HG03097 (cell line): ENCODE data around the gene SLC27A4.

ENCODE experiments used
- ATAC-seq: cut with Tn5 transposase; IDR thresholded peaks from one replicate; pipeline ENCODE4 v1.9.1; 2021; ENCODE audit not compliant: unreplicated experiment, low FRiP score

Gene SLC27A4

DNA sequence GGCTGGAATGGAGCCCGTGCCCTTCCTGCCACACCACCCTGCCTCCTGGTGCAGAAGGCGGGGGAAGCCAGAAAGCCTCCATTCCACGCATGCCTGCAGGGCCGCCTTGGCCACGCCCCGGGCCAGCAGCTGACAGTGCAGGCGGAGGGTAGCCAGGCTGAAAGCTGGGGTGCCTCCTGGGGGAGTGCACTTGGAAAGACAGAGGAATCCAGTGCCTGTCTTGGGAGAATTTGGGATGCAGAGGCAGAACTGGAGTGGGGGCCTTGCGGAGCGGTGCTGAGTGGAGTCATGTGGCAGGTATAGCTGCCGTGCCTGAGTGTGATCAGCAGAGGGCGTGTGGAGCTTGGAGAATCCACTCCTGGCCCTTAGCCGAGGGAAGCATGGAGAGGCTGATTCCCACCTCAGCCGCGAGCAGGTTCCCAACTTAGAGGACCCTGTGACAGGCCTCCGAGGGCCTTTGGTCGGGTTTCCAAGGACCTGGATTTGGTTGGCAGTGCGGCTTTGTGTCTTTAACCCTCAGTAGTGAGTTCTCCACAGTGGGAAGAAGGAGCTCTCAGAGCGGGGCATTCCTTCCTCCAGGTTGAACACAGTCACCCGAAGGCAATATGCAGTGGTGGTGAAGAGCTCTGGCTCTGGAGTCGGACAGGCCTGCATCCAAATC, 21.8 kb downstream of the SLC27A4 start:
- ATAC-seq: peak; percentile 60

DNA sequence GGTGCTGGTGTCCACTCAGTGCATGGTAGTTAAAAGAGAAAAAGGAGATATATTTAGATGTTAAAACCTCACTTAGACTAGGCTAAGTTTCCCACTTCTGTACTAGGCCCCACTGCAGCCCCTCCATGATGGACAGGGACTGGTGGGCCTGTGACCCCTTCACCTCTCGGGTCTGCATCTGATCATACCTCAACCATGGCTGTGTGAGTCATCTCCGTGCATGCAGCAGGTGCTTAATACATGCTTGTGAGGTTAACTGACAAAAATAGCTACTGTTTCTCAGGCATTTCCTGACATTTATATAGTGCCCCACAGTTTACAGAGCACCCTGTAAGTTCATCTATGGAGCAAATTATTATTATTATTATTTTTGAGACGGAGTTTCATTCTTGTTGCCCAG, 22.4 kb downstream of the SLC27A4 start:
- ATAC-seq: no peak

DNA sequence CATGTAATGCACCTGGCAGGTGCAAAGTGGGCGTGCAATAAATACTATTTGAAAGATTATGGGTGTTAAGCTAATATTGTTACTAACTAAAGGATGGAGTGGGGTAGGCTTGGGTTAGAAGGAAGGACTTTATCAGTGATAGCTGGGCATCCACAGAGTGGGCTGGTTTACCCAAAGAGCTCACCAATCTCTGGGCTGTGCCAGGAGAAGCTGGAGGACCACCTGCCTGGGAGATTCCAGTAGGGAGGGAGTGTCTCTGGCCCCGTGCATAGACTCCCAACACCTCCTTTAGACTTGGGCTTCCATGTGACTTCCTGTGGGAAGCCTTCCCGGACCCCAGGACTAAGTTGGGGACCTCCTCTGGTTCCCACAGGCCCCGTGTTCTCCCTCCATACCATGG, 25.2 kb downstream of the SLC27A4 start:
- no peak for ATAC-seq

DNA sequence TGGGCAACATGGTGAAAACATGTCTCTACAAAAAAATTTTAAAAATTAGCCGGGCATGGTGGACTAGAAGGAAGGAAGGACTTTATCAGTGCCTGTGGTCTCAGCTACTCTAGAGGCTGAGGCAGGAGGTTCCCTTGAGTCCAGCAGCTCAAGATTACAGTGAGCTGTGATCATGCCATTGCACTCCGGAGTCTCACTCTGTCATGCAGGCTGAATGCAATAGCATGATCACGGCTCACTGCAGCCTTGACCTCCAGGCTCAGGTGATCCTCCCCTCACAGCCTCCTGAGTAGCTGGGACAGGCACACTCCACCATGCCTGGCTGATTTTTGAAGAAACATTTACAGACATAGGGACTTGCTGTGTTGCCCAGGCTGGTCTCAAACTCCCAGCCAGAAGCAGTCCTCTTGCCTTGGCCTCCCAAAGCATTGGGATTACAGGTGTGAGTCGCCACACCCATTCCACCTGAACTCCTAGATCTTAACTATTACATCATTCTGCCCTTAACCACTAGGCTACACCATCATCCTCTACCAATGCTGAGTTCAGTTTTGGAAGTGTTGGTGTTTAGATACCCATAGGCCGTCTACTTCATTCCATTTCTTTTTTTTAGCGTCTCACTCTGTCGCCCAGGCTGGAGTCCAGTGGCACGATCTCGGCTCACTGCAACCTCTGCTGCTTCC, 28.8 kb downstream of the SLC27A4 start:
- no peak for ATAC-seq

DNA sequence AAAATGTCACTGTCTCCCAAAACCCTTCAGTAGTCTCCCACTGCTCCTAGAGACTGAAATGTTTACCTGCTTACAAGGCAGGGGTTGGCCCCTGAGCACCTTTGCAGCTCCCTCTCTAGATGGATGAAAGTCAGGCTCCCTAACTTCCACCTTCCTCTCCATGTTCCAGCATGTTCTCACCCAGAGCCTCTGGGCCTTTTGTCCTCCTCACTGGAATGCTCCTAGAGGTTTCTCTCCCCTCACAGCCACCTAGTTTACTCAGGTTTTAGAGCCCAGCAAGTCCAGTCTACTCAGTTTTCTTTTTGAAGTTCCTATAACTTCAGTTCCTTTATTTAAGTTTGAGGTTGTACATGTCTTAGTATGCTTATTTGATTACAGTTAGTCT, 30.0 kb downstream of the SLC27A4 start:
- no peak for ATAC-seq

DNA sequence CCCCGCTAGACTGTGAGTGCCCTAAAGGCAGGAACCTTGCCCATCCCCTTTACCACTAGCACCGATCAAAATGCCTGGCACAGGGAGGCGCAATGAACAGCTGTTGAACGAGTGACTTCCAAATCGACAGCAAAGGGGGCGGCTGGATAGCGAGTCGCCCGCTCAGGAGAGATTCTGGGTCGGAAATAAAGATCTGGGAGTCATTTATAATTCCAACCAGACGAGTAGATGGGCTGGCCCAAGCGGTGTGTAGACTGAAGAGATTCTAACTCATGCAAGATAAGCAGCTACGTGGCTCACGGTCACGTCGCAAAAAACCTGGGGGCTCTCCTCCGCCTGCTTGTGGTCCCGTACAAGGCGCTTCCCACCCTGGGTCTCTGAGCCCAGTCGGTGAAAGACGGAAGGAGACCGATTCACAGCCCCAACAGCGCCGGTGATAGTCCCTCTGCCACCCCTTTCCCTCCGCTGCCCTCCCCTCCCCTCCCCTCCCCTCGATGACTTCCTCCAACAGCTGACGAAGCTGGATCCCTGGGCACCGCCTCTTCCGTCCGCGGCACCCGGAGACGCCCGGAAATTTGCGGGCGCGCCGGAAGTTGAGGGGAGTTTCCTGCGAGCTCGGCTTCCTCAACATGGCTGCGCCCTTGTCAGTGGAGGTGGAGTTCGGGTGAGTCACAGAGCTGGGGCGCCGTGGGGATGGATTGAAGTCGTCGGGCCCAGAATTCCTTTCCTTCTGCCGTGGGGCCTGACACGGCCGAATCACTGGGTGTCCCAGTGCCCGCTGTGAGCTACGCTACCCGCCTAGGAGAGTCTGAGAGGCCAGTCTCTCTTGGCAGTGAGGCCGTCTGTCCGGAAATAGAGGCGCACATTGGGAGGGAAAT, 30.7 kb downstream of the SLC27A4 start, which contains the start of gene URM1:
Gene URM1, plus strand, starts transcription at position 623 of the 878 bp plus-strand sequence. Its CDS starts 7 bp downstream, at position 630.
- peak; percentile 87 for ATAC-seq

DNA sequence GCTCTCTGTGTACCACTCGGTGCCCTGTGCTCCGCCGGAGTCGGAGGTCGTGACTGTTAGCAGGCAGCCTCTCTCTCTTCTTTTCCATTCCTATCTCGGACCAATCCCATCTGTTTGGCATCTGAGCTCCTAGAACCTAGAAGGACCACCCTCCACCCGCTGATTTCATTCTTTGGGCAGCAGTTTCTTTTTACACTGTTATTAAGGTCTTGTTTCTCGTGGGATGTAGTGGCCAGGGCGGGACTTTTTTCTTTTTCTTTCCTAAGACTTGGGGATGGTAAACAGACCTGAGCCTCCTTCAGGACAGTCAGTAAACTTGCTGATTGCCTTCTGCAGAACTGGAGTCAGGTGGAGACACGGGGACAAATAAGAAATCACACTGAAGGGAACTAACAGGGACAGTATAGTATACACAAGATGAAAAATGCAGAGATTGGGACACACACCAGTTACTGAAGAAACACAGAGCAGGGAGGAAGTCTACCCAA, 31.3 kb downstream of the SLC27A4 start:
- ATAC-seq: no peak

DNA sequence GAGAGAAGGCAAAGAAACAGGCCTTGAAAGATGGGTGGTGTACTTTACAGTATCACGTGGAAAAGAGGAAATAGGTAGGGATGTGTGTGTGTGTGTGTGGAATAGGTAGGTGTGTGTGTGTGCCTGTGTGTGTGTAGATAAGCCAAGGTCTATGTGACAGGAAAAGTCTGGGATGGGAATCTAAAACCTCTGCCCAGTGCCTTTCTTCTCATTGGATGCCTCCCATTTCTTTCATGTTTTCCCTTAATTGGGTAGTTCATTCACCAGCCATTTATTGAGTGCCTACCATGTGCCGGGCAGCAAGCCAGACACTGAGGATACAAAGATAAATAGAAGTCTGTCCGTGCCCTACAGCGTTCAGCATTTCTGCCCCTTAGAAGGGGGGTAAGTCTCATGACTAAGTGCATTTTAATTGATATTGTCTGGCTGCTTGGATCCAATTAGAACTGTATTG, 31.9 kb downstream of the SLC27A4 start:
- no peak for ATAC-seq

DNA sequence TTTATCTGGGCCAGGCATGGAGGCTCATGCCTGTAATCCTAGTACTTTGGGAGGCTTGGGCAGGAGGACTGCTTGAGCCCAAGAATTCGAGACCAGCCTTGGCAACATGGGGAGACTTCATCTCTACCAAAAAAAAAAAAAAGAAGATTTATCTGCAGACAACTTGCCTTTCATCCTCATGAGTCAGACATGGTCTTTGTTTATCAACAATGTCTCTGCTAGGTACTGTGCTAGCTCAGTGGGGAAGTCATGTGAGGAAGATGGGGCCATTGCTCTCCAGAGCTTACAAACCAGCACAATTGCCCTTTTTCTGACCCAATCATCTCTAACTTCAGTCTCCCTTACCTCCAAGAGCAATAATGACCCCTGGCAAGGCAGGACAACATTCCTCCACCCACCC, 32.5 kb downstream of the SLC27A4 start:
- no peak for ATAC-seq

DNA sequence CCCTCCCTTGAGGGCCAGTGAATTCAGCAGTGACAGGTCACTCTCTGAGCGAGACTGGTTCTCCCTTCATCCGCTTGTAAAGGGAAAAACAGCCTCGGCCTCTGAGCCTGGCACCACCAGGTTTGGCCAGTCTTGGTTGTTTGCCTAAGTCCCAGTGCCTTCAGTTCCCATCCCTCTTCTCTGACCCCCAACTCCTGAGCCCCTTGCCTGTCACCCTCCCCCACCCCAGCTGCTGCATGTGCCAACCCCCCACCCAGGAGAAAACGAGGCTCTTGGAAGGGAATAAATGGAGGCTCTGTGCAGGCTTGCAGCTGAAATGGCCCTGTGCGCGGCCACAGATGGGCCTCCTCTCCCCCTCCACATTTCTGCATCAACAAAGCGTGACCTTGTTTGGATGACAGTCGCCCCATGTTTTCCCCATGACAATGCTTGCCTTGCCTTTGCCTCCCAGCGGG, 33.9 kb downstream of the SLC27A4 start:
- ATAC-seq: no peak

DNA sequence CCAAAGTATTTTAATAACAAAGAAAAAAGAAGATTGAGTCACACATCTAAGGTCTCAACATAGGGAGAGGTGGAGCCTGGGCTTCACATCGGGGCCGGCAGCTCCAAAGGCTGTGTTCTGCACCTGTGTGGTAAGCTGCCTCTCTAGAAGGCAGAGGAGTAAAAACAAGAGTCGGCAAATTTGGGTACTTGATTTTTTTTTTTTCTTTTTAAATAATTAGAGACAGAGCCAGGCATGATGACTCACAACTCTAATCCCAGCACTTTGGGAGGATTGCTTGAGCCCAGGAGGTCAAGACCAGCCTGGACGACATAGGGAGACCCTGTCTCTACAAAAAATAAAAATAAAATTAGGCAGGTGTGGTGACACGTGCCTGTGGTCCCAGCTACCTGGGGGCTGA, 35.5 kb downstream of the SLC27A4 start:
- no peak for ATAC-seq

DNA sequence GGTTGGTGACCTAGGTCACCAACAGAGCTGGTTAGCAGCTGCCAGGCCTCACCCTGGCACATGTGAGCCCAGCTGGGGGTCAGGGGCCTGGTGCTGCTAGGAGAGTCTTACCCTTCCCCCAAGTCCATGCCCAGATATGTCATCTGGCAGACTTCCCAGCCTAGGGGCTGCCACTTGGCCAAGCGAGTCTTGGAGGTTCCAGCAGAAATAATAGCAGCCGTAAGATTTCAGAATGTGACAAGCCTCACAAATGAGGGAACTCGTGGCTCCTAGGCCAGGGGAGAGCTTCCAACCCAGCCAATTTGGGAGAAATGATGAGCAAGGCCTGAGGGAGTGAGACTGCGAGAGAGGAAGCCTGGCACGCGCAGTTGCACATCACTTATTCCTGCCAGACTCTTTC, 41.9 kb downstream of the SLC27A4 start:
- no peak for ATAC-seq

DNA sequence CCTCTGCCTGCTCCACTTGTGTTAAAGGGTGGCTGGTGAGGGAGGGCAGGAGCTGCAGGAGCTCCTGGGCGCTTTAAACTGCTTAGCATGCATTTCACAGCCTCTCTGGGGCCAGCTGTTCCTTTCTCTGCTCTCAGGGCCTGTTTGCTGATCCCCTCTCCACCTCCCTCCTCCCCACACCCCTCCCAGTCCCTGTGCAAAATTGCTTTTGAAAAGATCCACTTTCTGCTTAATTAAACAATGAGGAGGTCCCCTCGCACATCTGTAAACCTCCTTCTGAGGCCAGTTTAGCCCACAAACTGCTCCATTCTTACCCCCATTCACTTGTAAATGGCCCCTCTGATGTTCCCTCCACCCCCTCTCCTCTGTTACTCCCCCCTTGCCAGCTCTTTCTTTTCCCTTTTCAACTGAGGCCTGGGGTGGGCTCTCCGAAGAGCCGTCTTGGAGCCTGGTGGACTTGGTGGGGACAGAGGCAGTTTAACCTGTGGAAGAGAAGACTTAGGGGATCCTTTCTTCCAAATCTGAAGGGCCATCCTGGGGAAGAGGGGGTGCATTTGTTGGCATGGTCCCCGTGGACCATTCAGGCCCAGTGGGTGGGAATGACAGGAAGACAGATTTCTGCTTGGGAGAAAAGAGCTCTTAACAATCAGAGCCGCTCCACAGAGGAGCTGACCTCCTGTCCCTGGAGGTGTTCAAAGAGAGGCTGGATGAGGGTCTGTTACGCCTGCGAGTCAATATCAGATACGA, 42.9 kb downstream of the SLC27A4 start:
- ATAC-seq: no peak

DNA sequence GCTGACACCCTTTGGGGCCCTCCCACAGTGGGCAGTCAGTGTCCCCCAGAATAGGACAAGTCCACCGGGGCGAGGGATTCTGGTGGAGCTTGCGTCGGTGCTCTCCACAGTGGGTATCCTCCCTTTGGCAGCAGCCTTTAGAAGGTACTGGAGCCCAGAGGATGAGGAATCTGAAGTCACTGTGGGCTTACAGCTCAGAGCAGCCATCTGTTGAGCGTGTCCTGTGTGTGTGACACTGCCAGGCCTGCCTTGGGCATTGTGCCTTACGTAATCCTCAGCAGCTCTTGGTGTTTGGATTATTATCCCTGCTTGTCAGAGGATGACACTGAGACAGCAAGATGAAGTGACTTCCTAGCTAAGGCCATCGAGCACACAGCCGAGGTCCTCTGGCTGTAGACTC, 43.5 kb downstream of the SLC27A4 start:
- no peak for ATAC-seq

DNA sequence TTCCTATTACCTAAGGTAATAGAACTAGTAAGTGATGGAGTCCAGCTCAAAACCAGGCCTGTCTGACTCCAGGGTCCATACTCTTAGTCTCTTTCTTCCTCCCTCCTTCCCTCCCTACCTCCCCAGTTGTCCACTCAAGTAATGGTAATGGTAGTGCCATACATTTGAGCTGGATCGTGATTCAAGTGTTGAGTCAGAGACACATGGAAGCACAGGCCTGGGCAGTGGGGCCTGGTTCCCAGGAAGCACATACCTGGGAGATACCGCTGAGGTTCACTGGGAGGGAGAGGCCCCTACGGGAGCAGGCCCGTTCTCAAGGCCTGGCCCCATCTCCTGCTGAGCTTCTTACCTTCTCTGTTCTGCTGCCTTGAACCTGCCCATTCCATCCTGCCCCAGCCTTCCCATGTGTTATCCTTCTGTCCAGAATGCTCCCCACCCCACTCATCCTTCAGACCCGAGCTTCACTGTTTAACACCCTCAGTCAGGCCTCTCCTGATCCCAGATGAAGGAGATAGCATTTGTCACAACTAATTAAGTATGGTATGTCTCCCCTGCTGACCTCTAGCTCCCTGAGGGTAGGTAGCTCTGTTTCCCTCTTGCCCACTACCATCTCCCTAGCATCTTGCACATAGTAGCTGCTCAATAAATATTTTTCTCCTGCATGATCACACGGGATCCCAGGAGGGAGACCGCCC, 44.6 kb downstream of the SLC27A4 start:
- no peak for ATAC-seq

DNA sequence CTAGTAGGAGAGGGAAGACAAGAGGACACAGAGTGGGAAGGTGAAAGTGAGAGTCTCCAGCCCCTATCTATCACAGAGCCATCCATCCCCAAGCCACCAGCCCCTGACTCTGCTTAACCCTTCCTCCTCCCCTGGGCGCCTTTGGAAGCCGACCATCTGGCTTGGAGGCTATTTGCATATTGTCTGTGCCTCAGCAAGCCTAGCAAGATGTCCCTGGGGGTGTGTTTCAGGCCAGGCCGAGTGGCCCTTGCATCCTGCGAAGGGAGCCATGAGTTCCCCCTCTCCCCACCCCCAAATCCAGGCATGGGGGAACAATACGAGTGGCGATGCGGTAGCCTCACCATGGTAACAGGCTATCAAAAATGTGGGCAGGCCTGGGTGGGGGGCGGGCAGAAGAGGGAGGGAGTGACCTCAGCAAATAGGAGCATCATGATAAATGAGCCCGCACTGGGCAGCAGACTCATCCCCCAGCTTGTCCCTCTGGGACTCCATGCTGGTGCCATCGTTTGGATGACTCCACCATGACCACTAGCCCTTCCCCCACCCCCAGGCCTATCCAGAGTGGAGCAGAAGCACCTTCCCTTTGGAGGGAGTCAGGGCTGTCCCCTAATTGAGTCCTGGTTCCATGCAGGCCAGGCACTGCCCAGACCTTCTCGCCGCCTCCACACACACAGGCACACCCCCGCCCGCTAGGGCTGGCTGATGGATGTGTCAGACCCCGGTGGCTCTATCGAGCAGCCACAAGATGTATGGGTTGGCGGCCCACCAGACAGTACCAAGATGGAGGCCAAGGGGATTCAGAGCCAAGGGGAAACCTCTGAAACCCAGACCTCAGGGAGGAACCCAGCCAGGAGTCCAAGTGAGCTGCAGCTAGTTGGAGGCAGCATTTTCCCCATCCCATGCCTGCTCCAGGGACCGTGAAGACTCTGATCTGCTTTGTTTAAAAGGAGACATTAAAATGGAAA, 45.5 kb downstream of the SLC27A4 start:
- ATAC-seq: no peak

DNA sequence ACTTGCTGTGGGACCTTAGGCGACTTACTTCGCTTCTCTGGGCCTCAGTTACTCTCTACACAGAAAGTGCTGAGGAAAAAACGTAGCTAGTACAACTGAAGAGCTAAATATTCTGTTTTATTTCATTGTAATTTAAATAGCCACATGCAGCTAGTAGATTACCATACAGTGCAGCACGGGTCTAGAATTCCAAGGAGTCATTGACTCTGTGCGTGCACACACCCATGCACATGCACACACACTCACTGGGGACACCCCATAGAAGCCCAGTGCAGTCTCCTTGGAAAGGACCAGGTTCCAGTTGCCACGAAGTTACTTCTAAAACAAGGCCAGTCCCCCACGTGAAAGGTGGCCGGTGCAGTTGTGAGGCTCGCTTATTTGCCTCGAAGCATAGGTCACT, 47.8 kb downstream of the SLC27A4 start:
- no peak for ATAC-seq

DNA sequence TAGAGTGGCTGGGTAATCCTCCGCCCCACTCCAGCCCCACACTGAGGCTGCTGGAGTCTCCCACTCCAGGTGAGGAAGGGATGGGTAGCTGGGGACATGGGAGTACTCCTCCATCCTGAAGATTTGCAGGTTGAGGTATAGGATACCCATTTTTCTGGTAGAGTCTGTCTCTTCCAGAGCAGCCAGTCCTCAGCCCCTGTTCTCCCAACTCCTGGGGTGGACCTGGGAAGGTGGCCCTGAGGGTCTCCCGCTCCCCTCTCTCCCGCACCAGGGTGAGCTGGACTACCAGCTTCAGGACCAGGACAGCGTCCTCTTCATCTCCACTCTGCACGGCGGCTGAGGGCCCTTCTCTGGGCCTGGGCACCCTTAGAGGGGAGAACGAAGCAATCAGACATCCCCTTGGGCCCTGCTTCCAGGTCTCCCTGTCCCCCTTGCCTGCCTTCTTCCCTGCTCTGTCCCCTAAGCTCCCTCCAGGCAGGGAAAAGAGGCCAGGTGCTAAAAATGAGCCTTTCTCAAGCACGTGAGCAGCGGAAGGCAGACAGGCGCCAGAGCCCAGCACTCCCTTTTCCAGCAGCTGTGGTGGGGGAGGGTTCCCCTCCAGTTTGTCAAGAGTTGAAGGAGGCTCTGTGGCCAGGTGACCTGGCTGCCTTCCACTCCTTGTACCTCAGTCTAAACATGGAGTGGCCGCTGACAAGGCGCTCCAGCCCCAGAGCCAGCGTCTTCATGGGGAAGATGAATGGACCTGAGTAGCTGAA, 49.2 kb downstream of the SLC27A4 start:
- ATAC-seq: no peak
